Immature natural killer cell (primary cell): ENCODE measurements around the gene ATP8B2. TPM values are rescaled to one million over a fixed set of nuclear protein-coding genes. Genes with fewer than 3 reads are reported as not detected.

ENCODE experiments used
- polyA plus RNA-seq, 3 donors: library from polyadenylated mRNA; unstranded; fragments of 300-500 nt; fragmentation: Illumina TruSeq; gene quantifications; one replicate each; pipeline ENCODE4 v1.2.3, GENCODE V29; 2021

The ATP8B2 gene
- polyA plus RNA-seq, 3 donors from 2014 or later = 8.5 to 27.4 (median 16.5) TPM

Other genes starting within 250 kb of the ATP8B2 start
- gene NUP210L, start 170.5 kb upstream of the ATP8B2 start, polyA plus RNA-seq = under 1 TPM in 1 of 3 donors, not detected in 2; 0.13 TPM
- gene TPM3, start 133.4 kb upstream of the ATP8B2 start, polyA plus RNA-seq = 1,000 to 10,000 TPM; 1,142 to 1,239 (median 1,223) TPM
- gene CFAP141, start 119.2 kb upstream of the ATP8B2 start, polyA plus RNA-seq = not detected
- 10 to 100 TPM; 23.1 to 72.4 (median 52.4) TPM for gene UBAP2L, start 104.6 kb upstream of the ATP8B2 start, polyA plus RNA-seq
- gene HAX1, start 52.9 kb upstream of the ATP8B2 start, polyA plus RNA-seq = 100 to 1,000 TPM; 119 to 207 (median 139) TPM
- gene AQP10, start 4.4 kb upstream of the ATP8B2 start, polyA plus RNA-seq = under 1 TPM in 1 of 3 donors, not detected in 2; 0.24 TPM
- gene IL6R, start 79.8 kb downstream of the ATP8B2 start, polyA plus RNA-seq = 1 to 10 TPM in 2 of 3 donors, under 1 TPM in 1; 0.50 to 4.2 (median 2.6) TPM
- not detected for gene TDRD10, start 176.7 kb downstream of the ATP8B2 start, polyA plus RNA-seq
- under 1 TPM in 1 of 3 donors, not detected in 2; 0.13 TPM for gene SHE, start 176.9 kb downstream of the ATP8B2 start, polyA plus RNA-seq
- gene UBE2Q1, start 233.1 kb downstream of the ATP8B2 start, polyA plus RNA-seq = 10 to 100 TPM in 1 of 3 donors, 1 to 10 TPM in 2; 8.2 to 11.6 (median 9.7) TPM
- under 1 TPM in 1 of 3 donors, not detected in 2; 0.07 TPM for gene CHRNB2, start 242.3 kb downstream of the ATP8B2 start, polyA plus RNA-seq